Liver (tissue), 9 donors: ENCODE results near the gene ALCAM. TPM values are rescaled to one million over a fixed set of nuclear protein-coding genes. Genes with fewer than 3 reads are reported as not detected.

Experiments used
- DNase-seq: peaks from one replicate; pipeline ENCODE4 v3.0.0-alpha.2; 2017; ENCODE audit warnings: low spot score
- H3K27ac ChIP-seq, 2 donors: one replicate each; pipeline ENCODE4 v1.7.0; 2013; ENCODE audit warnings: inconsistent platforms in 2 of 2, low read length in 2 of 2, control low read depth in 1 of 2, low read depth in 1 of 2, mild to moderate bottlenecking in 1 of 2
- H3K27me3 ChIP-seq, 4 donors: one replicate each; pipeline versions ENCODE4 v1.6.1 to v1.7.0; 2013; ENCODE audit warnings: low read length in 3 of 4, inconsistent platforms in 1 of 4, mild to moderate bottlenecking in 1 of 4, moderate library complexity in 1 of 4; ENCODE audit not compliant: control insufficient read depth in 4 of 4, insufficient read depth in 4 of 4
- H3K36me3 ChIP-seq, 4 donors: one replicate each; pipeline versions ENCODE4 v1.6.1 to v1.7.0; 2013; ENCODE audit warnings: low read length in 3 of 4, mild to moderate bottlenecking in 3 of 4, low read depth in 1 of 4, moderate library complexity in 1 of 4; ENCODE audit not compliant: control insufficient read depth in 4 of 4, insufficient read depth in 3 of 4
- H3K4me1 ChIP-seq, 4 donors: one replicate each; pipeline versions ENCODE4 v1.6.1 to v1.7.0; 2013; ENCODE audit warnings: low read length in 3 of 4, mild to moderate bottlenecking in 3 of 4, moderate library complexity in 1 of 4; ENCODE audit not compliant: control insufficient read depth in 4 of 4, insufficient read depth in 4 of 4
- H3K4me3 ChIP-seq, 3 donors: one replicate each; pipeline versions ENCODE4 v1.6.1 to v1.7.0; 2013; ENCODE audit warnings: low read length in 3 of 3, control low read depth in 1 of 3, low read depth in 1 of 3, mild to moderate bottlenecking in 1 of 3
- H3K9ac ChIP-seq, 2 donors: one replicate each; pipeline ENCODE4 v1.7.0; 2013; ENCODE audit warnings: low read length in 2 of 2, mild to moderate bottlenecking in 2 of 2, moderate library complexity in 2 of 2, control low read depth in 1 of 2, low read depth in 1 of 2
- H3K9me3 ChIP-seq, 4 donors: one replicate each; pipeline versions ENCODE4 v1.6.1 to v1.7.0; 2013; ENCODE audit warnings: low read length in 3 of 4; ENCODE audit not compliant: control insufficient read depth in 4 of 4
- CTCF ChIP-seq: fragments of 150-350 bp; IDR thresholded peaks from 2 replicates; pipeline ENCODE4 v1.5.1; 2017; ENCODE audit warnings: improper control_type of control experiment, low read depth, low read length; ENCODE audit not compliant: missing input control
- EGR1 ChIP-seq, 2 donors: IDR thresholded peaks; 2 replicates each; pipeline ENCODE4 v1.6.1; 2016 to 2018; ENCODE audit warnings: antibody characterized with exemption in 2 of 2, low read depth in 2 of 2
- FOXA1 ChIP-seq: IDR thresholded peaks from 2 replicates; pipeline ENCODE4 v1.6.1; 2016; ENCODE audit warnings: antibody characterized with exemption
- FOXA2 ChIP-seq: IDR thresholded peaks from 2 replicates; pipeline ENCODE4 v1.6.1; 2016; ENCODE audit warnings: antibody characterized with exemption
- GABPA ChIP-seq, 2 donors: IDR thresholded peaks in 1 of 2; conservative IDR thresholded peaks in 1 of 2; 2 replicates each; pipeline ENCODE4 v1.6.1; 2016; ENCODE audit warnings: antibody characterized with exemption in 2 of 2, mild to moderate bottlenecking in 1 of 2, moderate library complexity in 1 of 2
- HNF4G ChIP-seq: IDR thresholded peaks from 2 replicates; pipeline ENCODE4 v1.6.1; 2016; ENCODE audit warnings: antibody characterized with exemption
- JUND ChIP-seq, 2 donors: IDR thresholded peaks; 2 replicates each; pipeline ENCODE4 v1.6.1; 2016; ENCODE audit warnings: antibody characterized with exemption in 2 of 2
- MAX ChIP-seq: IDR thresholded peaks from 2 replicates; pipeline ENCODE4 v1.6.1; 2016; ENCODE audit warnings: antibody characterized with exemption
- NR2F2 ChIP-seq: IDR thresholded peaks from 2 replicates; pipeline ENCODE4 v1.6.1; 2016; ENCODE audit warnings: antibody characterized with exemption
- RAD21 ChIP-seq, 2 donors: IDR thresholded peaks; 2 replicates each; pipeline ENCODE4 v1.6.1; 2016; ENCODE audit warnings: antibody characterized with exemption in 2 of 2, mild to moderate bottlenecking in 2 of 2
- REST ChIP-seq: IDR thresholded peaks from 2 replicates; pipeline ENCODE4 v1.6.1; 2016; ENCODE audit warnings: antibody characterized with exemption, mild to moderate bottlenecking
- SP1 ChIP-seq: IDR thresholded peaks from 2 replicates; pipeline ENCODE4 v1.6.1; 2018; ENCODE audit warnings: antibody characterized with exemption, mild to moderate bottlenecking
- TAF1 ChIP-seq: conservative IDR thresholded peaks from 2 replicates; pipeline ENCODE4 v1.6.1; 2016; ENCODE audit warnings: antibody characterized with exemption, mild to moderate bottlenecking
- YY1 ChIP-seq: IDR thresholded peaks from 2 replicates; pipeline ENCODE4 v1.6.1; 2016; ENCODE audit warnings: antibody characterized with exemption, mild to moderate bottlenecking
- WGBS: extraction: QIAGEN DNeasy Blood & Tissue Kit; methylation state at CpG from one replicate; pipeline ENCODE4 v1.1.7; 2013; 5-methylcytosine and 5-hydroxymethylcytosine counted together
- polyA plus RNA-seq, 2 donors: library from polyadenylated mRNA; stranded (reverse) in 1 of 2; unstranded in 1 of 2; fragments of 200-250 nt in 1 of 2; fragments of >200 nt in 1 of 2; fragmentation: Nextera tagmentation in 1 of 2; extraction: Ambion mirVana in 1 of 2; gene quantifications; one replicate each; pipeline versions ENCODE4 v1.2.1 to v1.2.3, GENCODE V29; 2013 to 2015
- total RNA-seq, 2 donors: library from RNA; depleted of rRNA; stranded (reverse); fragments of >200 nt; gene quantifications; one replicate each; pipeline ENCODE4 v1.2.3, GENCODE V29; 2014
- donor health status: healthy.
- donor health status: healthy.
- donor health status: healthy.
- donor health status: healthy.
- donor health status: healthy.

ALCAM gene
- total and polyA plus RNA-seq, 4 donors, result 14.2 to 62.0 (median 32.3) TPM

DNA sequence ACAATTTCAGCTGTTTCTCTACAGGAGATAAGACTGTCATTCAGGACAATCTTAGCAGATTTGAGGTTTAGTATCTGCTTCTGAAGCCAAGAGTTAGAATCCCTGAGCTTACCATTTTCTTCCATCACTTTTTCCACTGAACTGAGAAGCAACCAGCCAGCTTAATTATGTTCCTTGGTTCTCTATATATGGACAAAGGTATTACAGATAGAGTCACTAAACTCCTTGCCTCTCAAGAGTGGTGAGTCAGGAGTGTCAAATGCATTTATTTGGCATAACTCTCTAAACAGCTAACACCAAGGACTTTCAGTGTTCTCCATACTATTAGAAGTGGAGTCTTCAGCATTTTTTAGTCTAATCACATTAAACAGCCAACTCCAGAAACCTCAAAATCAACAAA is 239.3 kb downstream of the ALCAM start:
- Histone ChIP-seq H3K36me3 (no peaks in the 10 kb centered on the region), H3K4me3 (no peak overlapping the region), H3K4me1 (no peaks in the 10 kb centered on the region), H3K27ac (no peak overlapping the region), H3K9me3 (peaks cover 0 to 2% (median 0%) of the 10 kb centered on the region in 4 donors), H3K27me3 (no peaks in the 10 kb centered on the region), H3K9ac (no peak overlapping the region)
- TF ChIP-seq FOXA1 (no peak), YY1 (no peak), FOXA2 (no peak), EGR1 (IDR thresholded peaks at IDR 0.05; ENCODE audit: low read depth in 2 of 2) (no peak), GABPA (IDR thresholded peaks at IDR 0.05 in 1 of 2, conservative IDR thresholded peaks at IDR 0.05 in 1 of 2) (no peak)
- DNase-seq, result no peak

- H3K4me1 ChIP-seq, result no peaks in the 10 kb centered on the region
- 83% methylated on average over 17 of the region's 17 CpGs for WGBS
- H3K9ac ChIP-seq, result no peak overlapping the region
- TF ChIP-seq TAF1 (no peak), JUND (IDR thresholded peaks at IDR 0.05) (no peak), GABPA (IDR thresholded peaks at IDR 0.05 in 1 of 2, conservative IDR thresholded peaks at IDR 0.05 in 1 of 2) (no peak)
- no peak overlapping the region for H3K4me3 ChIP-seq
- no peaks in the 10 kb centered on the region for H3K27me3 ChIP-seq
- DNase-seq, result no peak
- H3K9me3 ChIP-seq, result peaks cover 0 to 2% (median 0%) of the 10 kb centered on the region in 4 donors
- no peak overlapping the region for H3K27ac ChIP-seq
- H3K36me3 ChIP-seq, result no peaks in the 10 kb centered on the region
Measured at GRCh38 chr3:105608623-105609022, 241.9 kb downstream of the ALCAM start.

- H3K27me3 ChIP-seq, result no peaks in the 10 kb centered on the region
- H3K4me3 ChIP-seq, result no peak overlapping the region
- no peak overlapping the region for H3K27ac ChIP-seq
- H3K36me3 ChIP-seq, result no peaks in the 10 kb centered on the region
- TF ChIP-seq HNF4G (no peak), SP1 (no peak), FOXA2 (no peak), NR2F2 (no peak), JUND (IDR thresholded peaks at IDR 0.05) (no peak), EGR1 (IDR thresholded peaks at IDR 0.05; ENCODE audit: low read depth in 2 of 2) (no peak), CTCF (no peak), RAD21 (IDR thresholded peaks at IDR 0.05) (no peak), REST (no peak), MAX (no peak), FOXA1 (no peak)
- no peak overlapping the region for H3K9ac ChIP-seq
- peaks cover 0 to 2% (median 0%) of the 10 kb centered on the region in 4 donors for H3K9me3 ChIP-seq
- DNase-seq, result no peak
- WGBS, result 95% methylated on average over 4 of the region's 4 CpGs
- no peaks in the 10 kb centered on the region for H3K4me1 ChIP-seq
Measured at GRCh38 chr3:105610473-105610872, 243.8 kb downstream of the ALCAM start.
